Activated T-helper 1 cell treated with anti-CD3 and anti-CD28 coated beads, Interleukin-2, amount 50 U/mL, for 16 hours (primary cell): ENCODE measurements around the gene CRYBB1.

ENCODE experiments used
- DNase-seq, 2 donors: peaks; one replicate each; pipeline ENCODE4 v3.0.0-alpha.2; 2020; ENCODE audit warnings: low read depth in 1 of 2, low spot score in 1 of 2

CRYBB1 gene

DNA sequence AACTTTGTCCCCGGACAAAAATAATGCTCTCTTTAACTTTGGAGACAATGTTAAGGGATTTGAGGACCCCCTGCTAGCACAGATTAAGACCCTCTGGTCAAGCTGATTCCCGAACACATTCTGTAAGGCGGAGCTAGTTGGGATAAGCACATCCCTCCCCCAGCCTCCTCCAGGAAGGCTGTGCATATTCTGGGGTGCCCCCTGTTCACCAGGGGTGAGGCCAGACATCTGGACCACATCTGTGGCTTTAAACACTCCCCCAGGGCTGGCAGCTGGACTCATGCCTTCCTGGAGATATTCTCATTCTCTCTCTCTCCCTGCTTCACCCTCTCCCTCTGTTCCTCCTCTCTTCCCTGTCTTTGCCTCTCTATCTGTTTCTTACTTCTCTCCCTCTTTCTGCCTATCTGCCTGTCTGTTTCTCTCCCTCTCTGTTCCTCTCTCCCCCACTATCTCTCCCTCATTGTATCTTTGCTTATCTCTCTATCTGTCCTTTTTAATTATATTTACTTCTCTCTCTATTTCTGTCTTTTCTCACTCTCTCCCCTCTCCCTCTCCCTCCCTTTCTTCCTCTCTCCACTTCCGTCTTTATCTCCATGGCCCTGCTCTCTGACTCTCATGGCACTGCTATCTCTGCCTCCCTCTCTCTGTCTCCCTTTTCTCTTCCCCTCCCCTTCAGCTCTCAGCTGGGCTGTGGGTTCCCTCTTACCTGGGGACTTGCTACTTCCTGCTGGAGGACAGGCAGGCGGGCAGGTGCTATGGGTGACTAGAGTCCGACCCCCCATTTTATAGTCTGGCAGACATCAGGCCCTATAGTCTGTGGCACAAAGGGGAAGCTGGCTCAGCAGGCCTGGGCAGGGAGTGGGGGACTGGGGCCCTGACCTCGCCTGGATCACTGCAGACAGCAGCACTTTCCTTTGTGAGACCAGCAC lies at the start of gene CRYBB1:
Gene CRYBB1, minus strand, starts transcription at position 757 of the 929 bp plus-strand sequence. CDS start 1,708 bp downstream, outside the sequence.
- DNase-seq = no peak

DNA sequence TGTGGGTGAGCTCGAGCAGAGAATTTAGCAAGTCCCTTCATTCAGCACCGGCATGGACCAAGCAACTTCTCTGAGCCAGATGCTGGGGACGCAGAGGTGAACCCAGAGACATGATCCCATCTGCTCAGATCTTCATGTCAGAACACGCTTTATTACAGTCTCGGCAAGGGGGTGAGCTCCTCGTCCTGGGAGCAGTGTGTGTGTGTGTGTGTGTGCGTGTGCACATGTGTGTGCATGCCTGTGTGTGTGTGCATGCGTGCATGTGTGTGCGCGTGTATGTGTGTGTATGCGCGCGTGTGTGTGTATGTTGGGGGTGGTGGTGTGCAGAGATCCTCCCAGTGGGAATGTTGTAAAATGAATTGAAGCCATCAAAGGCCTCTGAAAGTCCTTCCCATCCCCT lies 49.3 kb upstream of the CRYBB1 start:
- no peak for DNase-seq

DNA sequence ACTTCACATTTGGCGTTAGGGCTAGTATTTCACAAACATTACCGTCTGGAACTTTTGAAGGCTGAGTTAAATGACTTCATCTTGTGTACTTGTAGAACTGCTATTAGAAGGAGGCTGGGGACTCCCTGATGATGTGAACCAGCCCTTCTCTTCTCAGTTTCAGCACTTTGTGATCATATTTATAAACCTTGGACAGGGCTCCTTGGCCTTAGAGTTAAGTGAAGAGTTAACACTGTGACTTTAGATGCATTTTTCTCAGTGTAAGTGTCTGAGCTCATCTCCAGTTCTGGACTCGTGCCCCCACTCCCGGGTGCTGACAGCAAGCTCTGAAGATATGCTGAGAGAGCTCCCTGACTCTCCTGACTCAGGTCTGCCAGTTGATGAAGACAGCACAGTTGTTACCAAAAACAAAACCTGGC lies 48.0 kb upstream of the CRYBB1 start:
- no peak for DNase-seq

DNA sequence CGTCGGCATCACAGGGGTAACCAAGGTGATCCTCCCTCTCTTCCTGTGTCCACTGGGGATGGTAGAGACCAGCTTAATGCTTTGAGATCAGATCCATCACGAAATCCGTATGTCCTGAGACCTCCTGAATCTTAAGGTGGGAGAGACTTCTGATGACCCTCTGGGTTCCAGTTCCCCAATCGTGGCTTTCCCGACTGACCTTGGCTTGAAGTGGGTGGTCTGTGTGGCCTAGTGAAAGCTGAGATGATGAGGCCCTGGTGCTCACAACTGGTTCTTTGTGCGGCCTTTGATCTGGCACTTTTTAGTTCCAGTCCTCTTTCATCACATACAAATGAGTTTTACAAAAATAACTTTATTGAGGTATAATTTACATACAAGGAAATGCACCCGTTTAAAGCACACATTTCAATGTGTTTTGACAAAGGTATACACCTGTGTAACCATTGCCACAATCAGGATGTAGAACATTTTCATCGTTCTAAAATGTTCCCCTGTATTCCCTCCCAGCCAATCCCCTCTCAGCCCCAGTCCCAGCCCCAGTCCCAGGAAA lies 45.6 kb upstream of the CRYBB1 start:
- no peak for DNase-seq

DNA sequence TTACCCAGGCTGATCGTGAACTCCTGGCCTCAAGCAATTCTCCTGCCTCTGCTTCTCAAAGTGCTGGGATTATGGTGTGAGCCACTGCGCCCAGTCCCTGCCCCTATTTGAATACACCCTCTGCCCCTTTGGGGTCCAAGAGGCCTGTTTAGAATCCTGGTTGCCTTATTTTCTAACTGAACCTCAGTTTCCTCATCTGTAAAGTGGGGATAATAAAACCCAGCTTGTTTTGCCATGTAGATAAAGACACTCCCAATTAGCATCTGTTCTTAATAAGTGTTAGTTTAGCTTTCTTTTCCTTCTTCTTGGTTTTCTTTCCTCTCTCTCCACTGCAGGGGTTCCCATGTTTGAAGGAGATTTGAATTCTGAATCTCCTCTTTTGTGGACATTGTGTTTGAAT lies 44.3 kb upstream of the CRYBB1 start:
- DNase-seq = no peak

DNA sequence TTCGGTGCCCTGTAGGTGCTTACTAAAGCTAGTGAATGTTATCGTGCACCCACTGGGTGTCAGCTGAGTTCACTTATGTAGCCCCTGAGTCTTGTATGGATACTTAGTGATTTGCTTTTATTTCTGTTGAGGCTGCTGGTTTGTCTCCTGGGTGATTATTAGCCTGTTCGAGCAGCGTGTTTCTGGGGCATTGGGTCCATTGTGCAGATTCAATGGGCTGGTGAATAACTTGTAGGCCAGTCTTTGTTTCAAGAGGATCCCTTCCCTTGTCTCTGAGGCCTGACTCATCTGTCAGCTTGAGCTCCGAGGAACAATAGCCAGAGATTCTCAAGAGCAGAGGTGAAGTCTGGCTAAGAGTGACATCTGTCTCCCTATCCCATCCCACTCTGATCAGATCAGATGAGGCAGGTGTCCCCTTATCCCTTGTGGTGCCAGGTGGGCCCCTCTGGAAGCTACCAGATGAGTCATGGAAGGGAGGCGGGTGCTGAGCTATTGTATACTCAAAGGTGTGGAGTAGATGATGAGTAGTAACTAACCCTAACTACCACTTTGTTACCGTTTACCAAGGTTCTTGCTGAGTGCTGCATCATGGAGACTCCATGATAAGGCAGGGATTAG lies 43.2 kb upstream of the CRYBB1 start:
- no peak for DNase-seq

DNA sequence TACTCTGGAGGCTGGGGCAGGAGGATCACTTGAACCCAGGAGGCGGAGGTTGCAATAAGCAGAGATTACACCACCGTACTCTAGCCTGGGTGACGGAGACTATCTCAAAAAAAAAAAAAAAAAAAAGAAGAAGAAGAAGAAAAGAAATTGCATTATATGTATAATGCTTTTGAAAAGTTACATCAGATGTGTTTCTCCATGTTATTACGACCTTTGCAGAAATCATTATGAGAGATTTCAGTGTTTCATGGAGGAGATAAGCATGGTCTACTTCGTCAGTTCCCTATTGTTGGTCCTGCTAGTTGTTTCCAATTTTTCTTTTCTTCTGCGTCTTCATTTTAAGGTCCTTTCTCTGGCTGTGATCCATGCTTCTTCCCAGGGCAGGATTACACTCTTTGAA lies 42.5 kb upstream of the CRYBB1 start:
- DNase-seq = no peak

DNA sequence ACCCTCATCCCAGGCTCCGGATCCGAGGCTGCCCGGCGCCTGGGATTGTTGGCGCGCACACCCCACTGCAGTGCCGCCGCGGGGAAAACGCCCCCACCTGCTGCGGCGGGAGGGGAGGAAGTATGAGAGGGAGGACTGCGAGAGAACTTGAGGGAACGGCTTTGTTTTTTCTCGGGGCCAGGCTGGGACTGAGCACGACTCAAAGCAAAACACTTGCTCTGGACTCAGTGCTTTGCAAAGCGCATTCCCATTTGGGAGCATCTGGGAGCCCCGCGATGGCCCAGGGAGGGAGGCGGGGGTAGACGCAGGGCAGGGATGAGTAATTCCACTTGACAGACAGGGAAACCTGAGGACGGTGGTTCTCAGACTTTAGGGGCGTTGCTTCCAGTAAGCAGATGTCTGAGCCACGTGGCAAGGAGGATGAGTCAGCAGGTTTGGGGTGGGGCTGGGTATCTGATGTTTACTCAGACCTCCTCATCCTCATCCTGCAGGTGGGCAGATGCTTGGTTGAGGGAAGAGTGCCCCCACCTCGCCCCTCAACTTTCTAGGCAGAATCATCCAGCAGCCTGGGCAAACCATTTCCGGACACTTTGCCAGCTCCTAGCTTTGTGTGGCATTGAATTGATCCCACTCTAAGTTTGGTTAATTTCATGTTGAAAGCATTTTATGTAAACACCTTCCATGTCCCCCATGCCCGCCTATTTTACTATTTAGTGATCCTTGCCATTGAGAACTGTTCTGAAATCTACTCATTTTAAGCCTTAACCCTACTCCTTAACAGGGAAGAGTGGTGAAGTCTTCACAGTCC lies 41.0 kb upstream of the CRYBB1 start:
- peak; percentile 51 to 59 for DNase-seq

DNA sequence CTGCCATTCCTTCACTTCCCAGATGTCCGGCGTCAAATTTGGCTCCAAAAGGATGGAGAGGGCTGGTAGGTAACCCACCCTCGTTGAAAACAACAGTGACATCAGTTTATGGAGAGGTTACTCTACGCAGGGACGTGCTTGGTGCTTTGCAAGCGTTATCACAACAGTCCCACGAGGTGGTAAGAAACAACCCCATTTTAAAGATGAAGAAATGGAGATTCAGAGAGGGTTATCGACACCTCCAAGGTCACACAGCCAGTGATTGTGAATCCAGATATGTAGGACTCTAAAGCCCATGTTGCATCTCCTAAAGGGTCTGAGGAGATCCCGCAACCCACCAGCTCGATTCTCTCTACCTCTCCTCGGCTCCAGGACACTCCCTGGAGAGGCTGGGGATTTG lies 40.3 kb upstream of the CRYBB1 start:
- no peak for DNase-seq

DNA sequence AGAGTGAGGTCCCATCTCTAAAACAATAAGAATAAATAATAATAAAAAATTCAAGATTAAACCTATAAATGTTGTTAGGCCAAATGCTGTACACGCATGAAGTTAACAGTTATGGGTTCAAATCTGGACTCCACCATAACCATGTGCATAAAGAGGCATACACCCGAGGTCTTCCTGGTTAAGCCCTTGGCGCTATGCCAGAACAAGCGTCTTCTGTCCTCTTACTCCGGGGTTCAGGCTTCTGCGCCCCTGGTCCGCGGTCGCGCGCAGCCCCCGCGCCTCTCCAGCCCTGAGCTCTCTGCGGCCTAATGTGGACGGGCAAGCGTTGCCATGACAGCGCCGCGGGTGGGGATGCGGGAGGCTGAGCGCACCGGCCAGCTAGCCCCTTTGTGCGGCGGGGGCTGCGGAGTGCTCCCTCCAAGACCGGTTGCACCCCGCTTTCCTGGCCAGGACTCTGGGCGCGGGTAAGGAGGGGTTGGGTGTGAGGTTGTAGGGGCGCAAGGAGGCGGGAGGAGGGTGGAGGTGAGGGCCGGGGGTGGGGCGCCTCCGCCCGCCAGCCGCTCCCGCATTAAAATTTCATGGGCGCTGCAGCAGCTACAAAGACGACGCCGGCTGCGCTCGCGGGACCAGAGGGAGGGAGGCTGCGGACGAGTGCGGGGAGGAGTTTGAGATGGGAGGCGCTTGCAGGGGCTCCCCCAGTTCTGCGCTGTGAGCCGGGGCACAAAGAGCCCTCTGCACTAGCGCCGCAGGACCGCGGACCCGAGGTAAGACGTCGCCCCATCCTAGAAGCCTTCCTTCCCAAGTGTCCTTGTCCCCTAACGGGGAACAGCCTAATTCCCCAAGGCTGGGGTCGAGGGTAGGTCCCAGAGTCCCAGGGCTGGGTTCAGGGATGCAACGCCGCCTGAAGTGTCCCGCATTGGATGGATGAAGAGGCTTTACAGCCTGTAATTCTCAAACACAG lies 39.3 kb upstream of the CRYBB1 start, which contains the start of gene MIAT:
Gene MIAT, plus strand, starts transcription at position 698 of the 961 bp plus-strand sequence.
- peak; percentile 51 to 58 for DNase-seq

DNA sequence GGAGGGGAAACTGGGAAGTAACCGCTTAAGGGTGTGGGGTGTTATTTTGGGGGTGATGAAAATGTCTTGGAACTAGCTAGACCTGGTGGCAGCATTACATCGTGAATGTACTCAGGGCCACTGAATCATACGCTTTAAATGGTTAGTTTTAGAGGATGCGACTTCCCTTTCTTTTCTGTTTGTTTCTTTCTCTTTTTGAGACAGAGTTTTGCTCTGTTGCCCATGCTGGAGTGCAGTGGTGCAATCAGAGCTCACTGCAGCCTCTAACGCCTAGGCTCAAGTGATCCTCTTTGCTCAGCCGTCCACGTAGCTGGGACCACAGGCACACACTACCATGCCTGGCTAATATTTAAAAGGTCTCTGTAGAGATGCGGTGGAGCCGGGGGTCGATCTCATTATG lies 34.0 kb upstream of the CRYBB1 start:
- no peak for DNase-seq

DNA sequence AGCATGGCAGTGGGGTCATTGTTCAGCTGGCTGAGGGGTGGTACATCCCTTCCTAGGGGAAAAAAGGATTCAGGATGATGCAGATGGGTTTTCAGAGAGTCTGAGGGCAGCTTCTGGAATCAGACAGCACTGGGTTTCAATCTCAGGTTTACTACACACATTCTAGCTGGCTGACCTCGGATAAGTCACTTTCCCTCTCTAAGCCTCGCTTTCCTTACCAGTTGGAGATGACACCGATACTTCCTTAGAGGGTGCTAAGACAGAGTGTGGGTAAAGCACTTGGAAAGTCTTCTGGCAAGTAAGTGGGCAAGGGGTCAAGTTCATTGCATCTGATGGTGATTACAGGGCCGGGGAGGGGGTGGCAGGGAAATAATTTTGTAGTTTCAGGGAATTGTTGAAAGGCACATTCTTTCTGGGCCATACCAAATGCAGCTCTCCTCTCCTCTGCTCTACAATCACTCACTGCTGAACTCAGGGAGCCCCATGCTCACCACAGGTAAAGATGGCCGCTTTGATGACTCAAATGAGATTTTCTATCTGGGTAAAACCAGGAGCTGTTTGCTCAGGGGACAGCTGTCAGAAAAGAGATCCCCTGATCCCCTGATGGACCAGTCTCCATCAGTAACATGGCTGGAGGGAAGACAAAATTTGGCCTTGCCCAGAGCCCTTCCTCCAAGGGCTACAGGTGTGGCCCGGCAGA lies 33.0 kb upstream of the CRYBB1 start:
- no peak for DNase-seq

DNA sequence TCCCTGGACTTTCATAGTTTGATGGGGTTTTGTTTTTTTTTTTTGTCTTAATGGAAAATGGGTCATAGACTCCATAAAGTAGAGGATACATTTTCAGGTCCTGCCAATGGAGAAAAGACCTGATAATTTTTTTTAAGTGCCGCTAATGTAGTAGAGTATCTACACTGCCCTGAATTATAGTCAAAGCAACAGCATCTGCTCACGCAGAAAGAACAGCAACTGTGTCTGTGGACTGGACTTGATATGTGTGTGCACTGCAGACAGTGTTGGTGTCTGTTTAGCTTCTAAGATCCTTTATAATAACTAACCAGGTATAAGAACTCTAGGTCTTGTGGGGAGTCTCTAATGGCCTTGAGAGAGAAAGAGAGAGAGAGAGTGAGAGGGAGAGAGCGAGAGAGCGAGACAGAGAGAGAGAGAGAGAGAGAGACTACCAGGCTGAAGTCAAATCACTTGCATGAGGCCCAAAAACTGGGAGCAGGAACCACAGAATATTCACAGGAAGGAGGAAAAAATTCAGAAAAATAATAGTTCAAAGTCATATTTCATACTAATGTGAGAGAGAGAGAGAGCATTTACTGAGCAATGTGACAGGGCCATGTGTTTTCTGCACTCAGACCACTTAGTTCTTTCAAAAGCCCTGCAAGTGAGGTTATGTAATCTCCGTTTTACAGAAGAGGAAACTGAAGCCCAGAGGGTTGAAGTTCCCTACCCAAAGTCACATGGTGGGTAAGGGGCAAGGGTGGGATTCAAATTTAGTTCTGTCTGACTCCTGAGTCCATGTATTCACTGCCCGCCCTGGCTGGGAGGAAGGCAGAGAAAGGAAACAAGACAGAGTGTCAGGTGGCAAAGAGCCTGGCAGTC lies 30.9 kb upstream of the CRYBB1 start:
- no peak for DNase-seq

DNA sequence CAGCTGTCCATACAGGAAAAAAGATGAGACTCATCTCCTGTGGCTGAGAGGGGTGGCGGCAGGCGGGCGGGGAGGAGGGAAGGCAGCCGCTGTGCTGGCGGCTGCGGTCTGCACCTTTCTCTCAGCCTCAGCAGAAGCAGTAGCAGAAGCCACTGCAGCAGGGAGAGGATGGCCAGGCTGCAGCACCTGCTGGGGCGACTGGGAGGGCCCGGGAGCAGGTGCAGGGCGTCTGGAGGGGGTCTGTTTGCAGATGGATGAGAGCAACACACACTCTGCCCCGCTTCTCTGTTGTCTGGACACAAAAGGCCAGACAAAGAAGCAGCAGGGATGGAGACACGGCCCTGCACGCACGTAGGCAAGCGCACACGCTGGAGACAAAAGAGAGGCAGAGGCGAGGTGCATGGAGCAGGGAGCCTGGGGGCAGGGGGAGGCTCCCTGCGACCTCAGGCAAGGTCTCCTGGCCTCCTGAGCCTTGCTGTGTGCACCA lies 30.2 kb upstream of the CRYBB1 start:
- DNase-seq = no peak

DNA sequence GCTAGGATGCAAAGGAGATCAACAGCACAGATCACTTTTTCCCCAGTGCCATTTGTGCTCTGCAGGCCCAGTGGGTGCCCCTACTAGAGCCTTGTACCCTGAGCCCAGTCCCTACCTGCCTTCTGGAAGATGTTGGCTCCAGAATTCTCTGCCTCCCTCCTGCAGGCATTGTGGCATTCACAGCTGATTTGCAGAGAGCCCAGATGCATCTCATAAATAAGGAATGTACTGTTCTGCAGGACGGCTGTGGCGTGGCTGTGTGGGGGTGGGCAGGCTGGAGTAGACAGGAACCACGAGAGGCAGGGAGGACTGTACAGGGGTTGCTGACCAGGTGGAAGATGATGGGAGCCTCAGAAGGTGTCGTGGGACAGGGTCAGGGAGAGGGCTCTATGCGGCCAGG lies 28.3 kb upstream of the CRYBB1 start:
- no peak for DNase-seq

DNA sequence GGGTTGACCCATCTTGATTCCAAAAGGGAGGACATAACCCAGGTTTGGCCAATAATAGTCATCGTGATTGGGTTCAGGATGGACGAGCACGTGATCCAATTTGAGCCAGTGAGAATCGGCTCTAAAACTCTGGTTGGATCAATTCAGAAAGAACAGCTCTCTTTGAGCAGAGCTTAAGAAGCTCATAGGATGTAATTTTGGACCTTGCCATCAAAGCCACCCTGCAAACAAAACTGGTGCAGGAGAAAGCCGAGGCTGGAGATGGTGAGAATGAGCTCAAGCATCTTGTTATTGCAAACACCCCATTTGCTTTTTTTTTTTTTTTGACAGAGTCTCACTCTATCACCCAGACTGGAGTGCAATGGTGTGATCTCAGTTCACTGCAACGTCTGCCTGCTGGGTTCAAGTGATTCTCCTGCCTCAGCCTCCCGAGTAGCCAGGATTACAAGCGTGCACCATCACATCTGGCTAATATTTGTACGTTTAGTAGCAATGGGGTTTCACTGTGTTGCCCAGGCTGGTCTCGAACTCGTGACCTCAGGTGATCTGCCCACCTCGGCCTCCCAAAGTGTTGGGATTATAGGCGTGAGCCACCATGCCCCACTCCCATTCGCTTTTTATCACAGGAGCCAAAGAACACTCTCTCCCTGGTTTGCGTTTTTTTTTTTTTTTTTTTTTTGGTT lies 25.7 kb upstream of the CRYBB1 start:
- DNase-seq = no peak

DNA sequence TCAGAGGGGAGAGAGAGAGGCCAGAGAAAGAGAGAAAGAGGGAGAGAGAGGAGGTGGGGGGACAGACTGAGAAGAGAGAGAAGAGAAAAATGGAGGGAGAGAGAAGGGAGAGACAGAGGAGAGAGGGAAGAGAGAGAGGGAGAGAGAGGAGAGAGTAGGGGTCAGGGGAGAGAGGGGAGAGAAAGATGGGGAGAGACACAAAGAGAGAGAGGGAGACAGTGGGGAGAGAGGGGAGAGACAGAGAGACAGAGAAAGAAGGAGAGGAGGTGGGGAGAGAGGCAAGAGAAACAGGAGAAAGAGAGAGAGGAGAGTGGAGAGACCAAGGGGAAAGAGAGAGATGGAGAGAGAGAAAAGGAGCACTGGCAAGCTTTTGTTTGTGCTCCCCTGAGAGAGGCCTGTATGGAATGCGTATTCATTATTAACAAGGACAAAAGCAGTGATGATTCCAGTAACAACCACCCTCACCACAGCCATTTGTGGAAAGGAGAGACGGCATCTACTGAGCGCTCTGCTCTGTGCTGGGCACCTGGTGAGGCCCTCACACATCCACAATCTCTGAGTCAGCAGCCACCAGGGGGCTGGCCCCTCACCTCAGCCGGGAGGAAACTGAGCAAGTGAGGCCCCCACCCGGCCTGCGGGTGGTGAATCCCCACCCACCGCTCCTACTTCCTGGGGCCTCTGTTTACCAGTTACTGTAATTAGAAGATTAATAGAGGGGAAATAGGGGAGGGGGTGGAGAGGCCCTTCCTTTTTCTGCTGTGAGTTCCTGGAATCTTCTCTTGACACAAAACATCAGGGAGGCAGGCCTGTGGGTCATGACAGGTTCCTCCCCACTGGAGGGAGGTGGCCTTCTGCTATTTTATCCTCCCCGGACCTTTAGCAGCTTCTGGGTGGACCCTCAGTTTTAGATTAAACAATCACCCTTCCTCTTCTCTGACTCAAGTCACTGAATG lies 24.9 kb upstream of the CRYBB1 start:
- peak; percentile 38 to 65 for DNase-seq
